T-helper 2 cell treated with Interferon-gamma antibody and Interleukin-4, amounts not matched to agents 5 μg/mL and 100 μg/mL, for 36 hours (primary cell): ENCODE results near the gene NEK1.
"Not testable (repeated sequence)": the region's sequence is repeated elsewhere in the genome, so short reads cannot be mapped to it uniquely, and the experiment has no call there.

Source experiments
- DNase-seq: peaks from one replicate; pipeline ENCODE4 v3.0.0; 2021; ENCODE audit warnings: low spot score
- H3K27ac Mint-ChIP-seq: one replicate; pipeline ENCODE4 v1.8.0; 2021; ENCODE audit warnings: mild to moderate bottlenecking, mixed read lengths
- H3K27me3 Mint-ChIP-seq: one replicate; pipeline ENCODE4 v1.8.0; 2021; ENCODE audit warnings: low read depth, mixed read lengths
- H3K36me3 Mint-ChIP-seq: one replicate; pipeline ENCODE4 v1.8.0; 2021; ENCODE audit warnings: low read depth, mixed read lengths
- H3K4me1 Mint-ChIP-seq: one replicate; pipeline ENCODE4 v1.8.0; 2021; ENCODE audit warnings: low read depth, mixed read lengths
- H3K4me3 Mint-ChIP-seq: one replicate; pipeline ENCODE4 v1.8.0; 2022; ENCODE audit warnings: mild to moderate bottlenecking, moderate library complexity, mixed read lengths
- H3K9me3 Mint-ChIP-seq: one replicate; pipeline ENCODE4 v1.8.0; 2021; ENCODE audit warnings: mixed read lengths

Gene NEK1

DNA sequence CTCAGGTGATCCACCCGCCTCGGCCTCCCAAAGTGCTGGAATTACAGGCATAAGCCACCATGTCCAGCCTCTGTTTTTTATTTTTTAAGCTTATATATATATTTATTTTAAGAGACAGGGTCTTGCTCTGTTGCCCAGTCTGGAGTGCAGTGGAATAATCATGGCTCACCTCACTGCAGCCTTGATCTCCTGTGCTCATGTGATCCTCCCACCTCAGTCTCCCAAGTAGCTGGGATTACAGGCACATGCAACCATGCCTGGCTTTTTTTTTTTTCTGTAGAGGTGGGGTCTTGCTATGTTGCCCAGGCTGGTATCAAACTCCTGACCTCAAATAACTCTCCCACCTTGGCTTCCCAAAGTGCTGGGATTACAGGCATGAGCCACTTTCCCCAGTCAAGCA lies 184.7 kb downstream of the NEK1 start:
- H3K36me3 Mint-ChIP-seq, result peaks cover 14% of the 10 kb centered on the region

DNA sequence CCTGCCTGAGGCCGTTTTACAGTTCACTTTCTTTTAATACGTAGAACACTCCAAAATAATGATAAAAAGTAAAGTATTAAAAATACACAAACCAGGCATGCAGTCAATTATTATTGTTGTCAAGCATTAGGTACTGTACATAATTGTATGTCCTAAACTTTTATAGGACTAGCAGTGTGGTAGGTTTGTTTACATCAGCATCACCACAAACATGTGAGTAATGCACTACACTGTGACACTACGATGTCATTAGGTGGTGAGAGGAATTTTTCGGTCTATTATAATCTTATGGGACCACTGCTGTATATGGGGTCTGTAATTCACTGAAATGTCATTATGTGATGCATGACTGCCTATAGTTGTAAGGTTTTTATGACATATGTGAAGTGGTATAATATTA lies 192.1 kb downstream of the NEK1 start:
- Mint-ChIP-seq H3K27me3 (no peaks in the 10 kb centered on the region), H3K4me3 (no peak overlapping the region), H3K9me3 (no peaks in the 10 kb centered on the region), H3K4me1 (peaks cover 12% of the 10 kb centered on the region), H3K36me3 (peaks cover 25% of the 10 kb centered on the region), H3K27ac (no peak overlapping the region)
- no peak for DNase-seq

More for the DNA sequence above, 184.7 kb downstream of the NEK1 start:
- not testable (repeated sequence) for H3K27ac Mint-ChIP-seq, H3K4me1 Mint-ChIP-seq, H3K27me3 Mint-ChIP-seq, H3K9me3 Mint-ChIP-seq, DNase-seq, H3K4me3 Mint-ChIP-seq

DNA sequence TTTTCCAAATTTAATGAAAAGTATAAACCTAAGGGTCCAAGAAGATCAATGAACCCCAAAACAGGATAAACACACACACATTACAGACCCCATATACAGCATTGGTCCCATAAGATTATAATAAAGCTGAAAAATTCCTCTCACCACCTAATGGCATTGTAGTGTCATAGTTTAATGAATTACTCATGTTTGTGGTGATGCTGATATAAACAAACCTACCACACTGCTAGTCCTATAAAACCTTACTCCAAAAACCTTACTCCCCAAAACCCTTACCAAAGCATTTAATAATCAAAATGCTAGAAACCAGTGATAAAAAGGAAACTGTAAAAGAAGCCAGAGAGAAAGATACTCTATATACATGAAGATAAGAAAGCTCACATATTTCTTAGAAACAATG lies 193.5 kb downstream of the NEK1 start:
- Mint-ChIP-seq H3K9me3 (no peaks in the 10 kb centered on the region), H3K36me3 (peaks cover 17% of the 10 kb centered on the region), H3K4me1 (peaks cover 12% of the 10 kb centered on the region), H3K27ac (no peak overlapping the region), H3K27me3 (no peaks in the 10 kb centered on the region), H3K4me3 (no peak overlapping the region)
- no peak for DNase-seq

DNA sequence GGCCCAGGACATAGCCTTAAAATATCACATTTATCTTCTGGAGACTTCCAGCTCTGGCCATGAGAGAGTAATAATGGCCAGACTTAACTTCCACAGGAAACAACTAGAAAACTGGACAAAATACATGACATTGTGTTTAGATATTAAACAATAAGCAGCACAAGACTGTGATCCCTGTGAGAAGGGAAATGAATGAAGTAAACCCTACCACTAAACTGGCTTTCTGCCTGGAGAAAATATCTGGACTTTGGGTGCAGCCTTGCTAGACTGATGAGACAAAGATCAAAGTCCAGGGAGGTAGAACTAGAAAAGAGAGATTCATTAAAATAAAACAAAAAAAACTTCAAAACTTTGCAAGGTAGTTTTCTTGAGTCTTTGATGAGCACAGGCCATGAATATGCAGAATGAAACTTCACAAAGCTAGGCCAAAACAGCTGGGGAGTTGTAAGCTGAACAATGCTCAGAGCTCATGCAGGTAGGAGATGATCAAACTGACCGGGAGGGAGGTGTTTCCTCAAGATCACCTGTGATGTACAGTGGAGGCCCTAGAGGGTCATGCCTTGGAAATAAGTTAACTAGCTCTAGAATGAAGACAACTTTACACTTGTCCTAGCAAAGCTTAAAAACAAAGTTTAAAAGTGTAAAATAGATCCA lies 194.6 kb downstream of the NEK1 start:
- Mint-ChIP-seq H3K36me3 (peaks cover 15% of the 10 kb centered on the region), H3K4me3 (no peak overlapping the region), H3K27me3 (no peaks in the 10 kb centered on the region), H3K4me1 (peaks cover 12% of the 10 kb centered on the region), H3K9me3 (no peaks in the 10 kb centered on the region), H3K27ac (no peak overlapping the region)
- DNase-seq, result no peak

DNA sequence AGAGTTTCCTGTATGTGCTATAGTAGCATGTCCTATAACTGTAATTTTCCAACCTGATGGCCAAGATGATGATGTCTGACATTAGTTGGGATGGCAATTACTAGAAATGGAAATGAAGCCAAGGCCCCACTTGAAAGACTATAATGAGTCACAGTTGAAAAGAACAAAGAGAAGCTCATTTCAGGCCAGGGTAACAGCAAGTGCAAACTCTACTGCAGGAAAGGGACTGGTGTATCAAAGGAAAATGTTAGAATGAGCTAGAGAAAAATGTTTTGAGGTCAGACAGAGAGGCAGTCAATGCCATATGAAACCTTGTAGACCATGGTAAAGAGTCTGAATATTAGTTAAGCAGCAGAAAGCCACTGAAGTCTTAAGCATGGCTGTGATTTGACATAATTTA lies 195.4 kb downstream of the NEK1 start:
- H3K4me1 Mint-ChIP-seq, result peaks cover 19% of the 10 kb centered on the region
- no peak for DNase-seq
- no peak overlapping the region for H3K27ac Mint-ChIP-seq
- H3K9me3 Mint-ChIP-seq, result no peaks in the 10 kb centered on the region
- H3K4me3 Mint-ChIP-seq, result no peak overlapping the region
- no peaks in the 10 kb centered on the region for H3K27me3 Mint-ChIP-seq
- H3K36me3 Mint-ChIP-seq, result peaks cover 12% of the 10 kb centered on the region

DNA sequence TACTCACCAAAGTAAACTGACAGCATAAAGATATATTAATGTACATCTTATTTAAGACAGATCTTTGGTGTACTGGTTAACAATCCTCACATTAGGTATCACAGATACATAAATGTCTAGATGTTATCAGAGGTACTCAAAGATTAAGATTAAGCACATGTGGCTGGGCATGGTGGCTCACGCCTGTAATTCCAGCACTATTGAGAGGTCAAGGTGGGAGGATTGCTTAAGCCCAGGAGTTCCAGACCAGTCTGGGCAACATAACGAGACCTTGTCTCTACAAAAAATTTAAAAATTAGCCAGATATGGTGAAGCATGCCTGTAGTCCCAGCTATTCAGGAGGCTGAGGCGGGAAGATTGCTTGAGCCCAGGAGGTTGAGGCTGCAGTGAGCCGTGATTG lies 195.9 kb downstream of the NEK1 start:
- DNase-seq, result no peak
- no peak overlapping the region for H3K4me3 Mint-ChIP-seq
- H3K27ac Mint-ChIP-seq, result no peak overlapping the region
- peaks cover 7% of the 10 kb centered on the region for H3K36me3 Mint-ChIP-seq
- peaks cover 22% of the 10 kb centered on the region for H3K4me1 Mint-ChIP-seq
- no peaks in the 10 kb centered on the region for H3K27me3 Mint-ChIP-seq
- H3K9me3 Mint-ChIP-seq, result no peaks in the 10 kb centered on the region

DNA sequence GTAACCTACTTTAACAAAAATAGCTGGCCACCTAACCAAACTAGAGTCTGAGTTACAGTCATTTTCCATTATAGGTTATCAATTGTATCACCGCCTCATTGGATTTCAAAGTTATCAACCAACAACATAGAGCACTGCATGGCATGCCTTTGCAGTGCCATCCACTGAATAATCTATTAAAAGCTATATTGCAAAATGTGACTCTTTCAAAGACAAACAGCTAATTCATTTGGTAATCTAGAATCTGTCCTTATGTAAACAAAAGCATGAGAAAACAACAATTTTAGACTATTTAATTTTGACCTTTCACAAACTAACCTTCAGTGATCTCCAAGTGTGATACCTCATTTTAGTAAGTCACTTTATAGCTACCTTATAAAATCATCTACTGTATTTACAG lies 197.5 kb downstream of the NEK1 start:
- DNase-seq, result no peak
- H3K27ac Mint-ChIP-seq, result no peak overlapping the region
- H3K4me3 Mint-ChIP-seq, result no peak overlapping the region
- no peaks in the 10 kb centered on the region for H3K27me3 Mint-ChIP-seq
- peaks cover 6% of the 10 kb centered on the region for H3K36me3 Mint-ChIP-seq
- peaks cover 34% of the 10 kb centered on the region for H3K4me1 Mint-ChIP-seq
- H3K9me3 Mint-ChIP-seq, result no peaks in the 10 kb centered on the region

DNA sequence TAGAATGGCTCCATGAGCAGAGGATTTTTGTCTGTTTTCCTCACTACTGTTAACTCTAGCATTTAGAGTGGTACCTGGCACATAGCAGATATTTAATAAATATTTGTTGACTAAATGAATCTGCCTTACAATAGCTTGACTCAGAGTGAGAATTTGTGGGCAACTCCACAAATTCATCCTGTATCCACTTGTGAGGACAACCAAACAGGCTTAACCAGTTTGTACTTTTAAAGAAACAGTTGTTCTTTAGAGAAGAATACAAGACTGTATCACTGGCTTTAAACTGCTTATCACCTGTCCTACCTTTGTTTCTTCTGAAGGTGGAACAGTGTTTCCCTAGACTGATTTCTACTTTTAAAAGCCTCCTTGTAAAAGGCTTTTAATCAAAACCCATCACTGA lies 200.3 kb downstream of the NEK1 start:
- Mint-ChIP-seq H3K27ac (peak overlapping the region; percentile 45), H3K4me3 (peak overlapping the region; percentile 40), H3K9me3 (no peaks in the 10 kb centered on the region), H3K4me1 (peaks cover 37% of the 10 kb centered on the region), H3K27me3 (no peaks in the 10 kb centered on the region), H3K36me3 (peaks cover 11% of the 10 kb centered on the region)
- DNase-seq, result no peak

DNA sequence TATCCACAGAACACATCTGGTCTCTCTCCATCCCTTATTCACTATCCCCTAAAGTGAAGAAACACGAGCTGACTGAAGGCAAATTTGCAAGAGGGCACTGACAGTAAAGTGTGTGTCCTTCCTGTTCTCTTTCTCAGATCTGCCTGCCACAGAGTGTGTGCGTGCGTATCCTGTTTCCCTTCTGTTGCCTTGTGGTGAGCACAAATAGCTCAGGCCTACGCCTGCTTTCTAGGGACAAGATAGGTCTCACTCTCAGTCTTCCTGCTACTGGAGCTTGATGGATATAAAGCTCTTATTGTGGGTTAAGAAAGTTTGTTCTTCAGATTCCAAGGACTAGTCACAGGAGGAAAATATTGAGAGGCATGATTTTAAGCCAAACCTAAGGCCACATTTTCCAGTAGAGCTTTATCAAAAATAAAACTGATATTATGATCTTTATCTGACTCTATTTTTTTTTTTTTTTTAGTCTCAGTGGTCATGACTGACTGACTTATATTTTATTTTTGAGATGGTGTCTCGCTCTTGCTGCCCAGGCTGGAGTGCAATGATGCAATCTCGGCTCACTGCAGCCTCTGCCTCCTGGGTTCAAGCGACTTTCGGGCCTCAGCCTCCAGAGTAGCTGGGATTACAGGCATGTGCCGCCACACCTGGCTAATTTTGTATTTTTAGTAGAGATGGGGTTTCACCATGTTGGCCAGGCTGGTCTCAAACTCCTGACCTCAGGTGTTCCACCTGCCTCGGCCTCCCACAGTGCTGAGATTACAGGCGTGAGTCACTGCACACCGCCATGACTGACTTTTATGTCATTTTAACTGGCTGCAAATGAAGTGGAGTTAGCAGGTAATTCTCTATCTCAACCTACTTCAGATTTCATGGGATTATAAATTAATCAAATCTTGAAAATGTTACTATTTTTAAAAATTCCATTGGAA lies 201.3 kb downstream of the NEK1 start:
- H3K9me3 Mint-ChIP-seq, result no peaks in the 10 kb centered on the region
- H3K27me3 Mint-ChIP-seq, result no peaks in the 10 kb centered on the region
- H3K4me1 Mint-ChIP-seq, result peaks cover 31% of the 10 kb centered on the region
- peak overlapping the region; percentile 68 for H3K4me3 Mint-ChIP-seq
- H3K27ac Mint-ChIP-seq, result peak overlapping the region; percentile 93
- H3K36me3 Mint-ChIP-seq, result peaks cover 8% of the 10 kb centered on the region
- peak; percentile 67 for DNase-seq

DNA sequence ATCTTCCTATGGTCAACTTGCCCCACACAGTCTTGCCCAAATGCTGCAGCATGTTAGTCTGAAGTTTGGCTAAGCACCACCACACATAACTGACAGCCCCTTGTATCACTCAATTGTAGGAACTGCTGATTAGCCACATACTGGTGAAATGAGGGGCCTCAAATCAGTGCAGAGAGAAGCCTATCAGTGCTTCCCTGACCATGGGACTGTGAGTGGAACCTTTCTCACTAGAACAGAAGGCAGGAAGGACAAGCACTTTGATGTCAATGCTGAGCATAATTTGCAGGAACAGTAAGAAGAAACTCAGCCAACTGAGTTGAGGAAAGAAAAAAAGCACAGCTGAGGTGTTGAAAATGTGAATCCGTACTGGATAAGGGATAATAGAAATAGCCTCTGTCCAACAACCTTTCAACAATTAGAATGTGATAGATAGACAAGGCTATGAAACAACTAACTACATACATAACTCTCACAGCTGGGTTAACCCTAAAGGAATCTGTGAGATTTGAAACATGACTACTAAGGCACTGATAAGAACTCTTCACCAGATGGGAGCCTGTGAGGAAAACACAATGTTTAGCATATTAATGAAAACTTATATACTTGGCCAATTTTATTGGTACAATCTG lies 205.1 kb downstream of the NEK1 start:
- H3K27ac Mint-ChIP-seq, result no peak overlapping the region

DNA sequence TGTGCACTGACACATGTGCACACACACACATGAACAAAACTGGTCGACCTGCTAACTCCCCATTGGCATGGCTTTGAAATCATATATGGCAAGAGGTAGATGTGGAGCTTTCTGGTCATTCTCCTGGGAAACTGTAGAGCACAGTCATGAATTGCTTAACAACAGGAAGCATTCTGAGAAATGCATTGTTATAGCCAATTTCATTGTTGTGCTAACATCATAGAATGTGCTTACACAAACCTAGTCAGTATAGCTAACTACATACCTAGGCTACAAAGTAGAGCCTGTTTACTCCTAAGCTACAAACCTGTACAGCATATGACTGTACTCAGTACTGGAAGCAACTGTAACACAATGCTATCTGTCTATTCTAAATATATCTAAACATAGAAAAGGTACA lies 207.4 kb downstream of the NEK1 start:
- Mint-ChIP-seq H3K27me3 (no peaks in the 10 kb centered on the region), H3K36me3 (peaks cover 17% of the 10 kb centered on the region), H3K9me3 (no peaks in the 10 kb centered on the region), H3K4me1 (peaks cover 12% of the 10 kb centered on the region), H3K27ac (no peak overlapping the region), H3K4me3 (no peak overlapping the region)
- DNase-seq, result no peak

More for the DNA sequence above, 205.1 kb downstream of the NEK1 start:
- Mint-ChIP-seq H3K4me3 (no peak overlapping the region), H3K27me3 (no peaks in the 10 kb centered on the region), H3K4me1 (peaks cover 28% of the 10 kb centered on the region), H3K9me3 (no peaks in the 10 kb centered on the region), H3K36me3 (peaks cover 12% of the 10 kb centered on the region)
- DNase-seq, result no peak

DNA sequence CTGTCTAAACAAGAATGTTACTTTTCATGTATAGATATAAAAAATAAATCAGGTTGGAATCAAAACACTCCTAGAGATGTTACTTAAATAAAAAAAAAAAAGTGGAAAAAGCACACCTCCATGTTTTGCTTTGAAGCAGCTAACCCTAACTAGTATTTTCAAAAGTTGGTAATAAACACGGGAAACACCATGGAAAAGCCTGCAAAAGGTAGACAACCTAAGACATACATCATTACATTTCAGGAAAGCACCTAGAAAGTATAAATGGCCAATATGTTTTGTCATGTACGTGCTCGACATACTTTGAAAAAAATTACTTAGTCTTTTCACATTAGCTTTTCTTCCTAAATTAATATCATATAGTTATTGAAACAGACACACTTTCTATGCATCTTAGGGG lies 211.6 kb downstream of the NEK1 start:
- Mint-ChIP-seq H3K4me3 (no peak overlapping the region), H3K27me3 (no peaks in the 10 kb centered on the region), H3K27ac (no peak overlapping the region), H3K36me3 (peaks cover 14% of the 10 kb centered on the region), H3K4me1 (peaks cover 5% of the 10 kb centered on the region), H3K9me3 (no peaks in the 10 kb centered on the region)
- DNase-seq, result no peak

DNA sequence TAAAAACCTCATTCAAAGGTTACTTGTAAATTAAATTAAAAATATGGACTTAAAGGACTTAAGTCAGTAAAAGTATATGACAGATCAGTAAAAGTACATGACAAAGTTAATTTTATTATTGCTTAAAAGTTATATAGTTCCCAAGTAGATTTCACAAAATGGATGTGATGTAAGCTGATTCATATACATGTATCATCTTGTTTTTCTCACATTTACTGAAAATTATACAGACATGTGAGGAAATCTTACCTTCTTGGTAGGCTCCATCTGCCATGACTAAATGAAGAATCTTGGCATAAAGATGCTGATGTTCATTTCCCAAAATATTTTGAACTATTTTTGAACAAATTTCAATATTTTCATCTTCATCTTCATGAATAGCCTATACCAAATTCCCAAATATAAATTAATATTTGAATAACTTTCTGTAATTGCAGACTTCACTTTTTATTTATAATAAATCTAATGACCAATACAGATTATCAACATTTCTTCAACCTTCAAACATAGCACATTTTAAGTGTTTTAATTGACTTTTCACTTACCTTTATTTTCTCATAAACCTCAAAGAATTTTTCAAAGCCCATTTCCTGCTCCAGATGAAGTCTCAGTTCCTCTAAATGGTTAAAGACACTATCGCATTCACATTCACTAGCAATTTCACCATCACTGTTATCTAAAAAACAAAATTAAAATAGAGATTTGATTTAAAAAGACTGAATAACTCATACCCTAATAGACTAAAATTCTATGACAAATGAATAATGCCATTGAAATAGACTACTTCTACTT lies 212.2 kb downstream of the NEK1 start:
- no peak overlapping the region for H3K27ac Mint-ChIP-seq
- H3K4me3 Mint-ChIP-seq, result no peak overlapping the region
- H3K36me3 Mint-ChIP-seq, result peaks cover 15% of the 10 kb centered on the region
- peaks cover 5% of the 10 kb centered on the region for H3K4me1 Mint-ChIP-seq
- no peaks in the 10 kb centered on the region for H3K27me3 Mint-ChIP-seq
- DNase-seq, result no peak
- no peaks in the 10 kb centered on the region for H3K9me3 Mint-ChIP-seq
